Spleen (tissue), 11 donors: ENCODE data around the gene CDH3. TPM values are rescaled to one million over a fixed set of nuclear protein-coding genes. Genes with fewer than 3 reads are reported as not detected.

Source experiments
- DNase-seq: peaks from one replicate; pipeline ENCODE4 v3.0.0-alpha.2; 2020
- H3K27ac ChIP-seq, 8 donors: fragments of 200-600 bp; sonication (generic) in 7 of 8; 1 replicate in 4 of 8; 2 replicates in 4 of 8; pipeline versions ENCODE4 v1.5.0 to v1.8.0; 2016 to 2021; ENCODE audit warnings: inconsistent platforms in 4 of 8, mild to moderate bottlenecking in 4 of 8, moderate library complexity in 1 of 8
- H3K27me3 ChIP-seq, 7 donors: fragments of 200-600 bp; sonication (generic) in 6 of 7; replicated peaks in 1 of 7; 1 replicate in 4 of 7; 2 replicates in 3 of 7; pipeline versions ENCODE4 v1.5.0 to v1.8.0; 2016 to 2021; ENCODE audit warnings: inconsistent platforms in 3 of 7, mild to moderate bottlenecking in 1 of 7
- H3K36me3 ChIP-seq, 6 donors: fragments of 200-600 bp; sonication (generic) in 5 of 6; 1 replicate in 4 of 6; 2 replicates in 2 of 6; pipeline versions ENCODE4 v1.5.0 to v1.8.0; 2016 to 2021; ENCODE audit warnings: inconsistent platforms in 2 of 6
- H3K4me1 ChIP-seq, 6 donors: fragments of 200-600 bp; sonication (generic) in 5 of 6; 1 replicate in 3 of 6; 2 replicates in 3 of 6; pipeline versions ENCODE4 v1.5.0 to v1.8.0; 2016 to 2021; ENCODE audit warnings: inconsistent platforms in 3 of 6
- H3K4me3 ChIP-seq, 8 donors: fragments of 200-600 bp; sonication (generic) in 7 of 8; 1 replicate in 4 of 8; 2 replicates in 4 of 8; pipeline versions ENCODE4 v1.5.0 to v1.8.0; 2016 to 2021; ENCODE audit warnings: inconsistent platforms in 4 of 8, mild to moderate bottlenecking in 4 of 8, moderate library complexity in 2 of 8
- H3K9me3 ChIP-seq, 8 donors: fragments of 200-600 bp; sonication (generic) in 7 of 8; 1 replicate in 4 of 8; 2 replicates in 4 of 8; pipeline versions ENCODE4 v1.5.0 to v1.8.0; 2016 to 2021; ENCODE audit warnings: inconsistent platforms in 4 of 8
- CTCF ChIP-seq, 11 experiments: fragments of 200-600 bp in 7 of 11; fragments of 450-650 bp in 4 of 11; sonication (generic) in 4 of 11; IDR thresholded peaks in 8 of 11; conservative IDR thresholded peaks in 3 of 11; 1 replicate in 7 of 11; 2 replicates in 4 of 11; pipeline versions ENCODE4 v1.4.0 to v1.8.0; 2016 to 2021; ENCODE audit warnings: antibody characterized with exemption in 11 of 11, inconsistent platforms in 4 of 11, mild to moderate bottlenecking in 1 of 11
- POLR2A ChIP-seq, 3 donors: fragments of 450-650 bp; IDR thresholded peaks; one replicate each; pipeline ENCODE4 v1.5.1; 2017; ENCODE audit warnings: antibody characterized with exemption in 3 of 3, mild to moderate bottlenecking in 1 of 3
- POLR2AphosphoS5 ChIP-seq, 3 donors: sonication (generic); formaldehyde crosslinking; IDR thresholded peaks; one replicate each; pipeline ENCODE4 v1.5.1; 2017; ENCODE audit warnings: antibody characterized with exemption in 3 of 3
- WGBS, 5 donors: extraction: QIAGEN DNeasy Blood & Tissue Kit in 3 of 5; methylation state at CpG; one replicate each; pipeline versions ENCODE4 v1.1.5 to v1.1.7; 2013 to 2018; 5-methylcytosine and 5-hydroxymethylcytosine counted together
- intact Hi-C: fragments of 100-400 bp; cut with DNase I; formaldehyde crosslinking; loops from one replicate; pipeline ENCODE4 v1.15.0; 2023; ENCODE audit warnings: low total_unique reads
- polyA plus RNA-seq, 3 donors: library from polyadenylated mRNA; stranded (reverse); fragments of 200-250 nt; gene quantifications; one replicate each; pipeline ENCODE4 v1.2.1, GENCODE V29; 2013
- total RNA-seq, 7 donors: library from RNA; depleted of rRNA in 3 of 7; stranded (reverse); fragments of >200 nt in 3 of 7; fragmentation: NEBNext Ultra II Directional in 4 of 7; extraction: Animal tissue kit (Norgen Biotek cat#: 25700) in 4 of 7; gene quantifications; one replicate each; pipeline versions ENCODE4 v1.1.0 to v1.2.1, GENCODE V29; 2016 to 2021
- donor health status: healthy with polysubstance abuse.
- donor health status: DM: no; HTN: no; CAD: no; lungs with moderate emphysema.
- donor health status: DM: no; HTN: no; CAD: no.
- donor health status: Bipolar disorder and iron deficiency.
- donor health status: healthy.
- donor health status: DM: no; HTN: no; CAD: no.
- donor health status: DM: yes; HTN: yes; CAD: no.

The CDH3 gene
- total and polyA plus RNA-seq, 10 donors, result 1.5 to 47.6 (median 23.0) TPM

- H3K27ac ChIP-seq, result peak overlapping the region in 7 of 8 donors; percentile 59 to 74 (median 71)
- peaks cover 0 to 11% (median under 1%) of the 10 kb centered on the region in 7 donors for H3K27me3 ChIP-seq
- DNase-seq, result no peak
- intact Hi-C loops, result no loop called here
- no peaks in the 10 kb centered on the region for H3K9me3 ChIP-seq
- no peaks in the 10 kb centered on the region for H3K4me1 ChIP-seq
- no peaks in the 10 kb centered on the region for H3K36me3 ChIP-seq
- TF ChIP-seq CTCF (IDR thresholded peaks at IDR 0.05 in 8 of 11, conservative IDR thresholded peaks at IDR 0.05 in 3 of 11) (no peak), POLR2A (IDR thresholded peaks at IDR 0.05) (no peak), POLR2AphosphoS5 (IDR thresholded peaks at IDR 0.05) (no peak)
- H3K4me3 ChIP-seq, result no peak overlapping the region
- 47 to 70% (median 59%) methylated on average over 1 of the region's 1 CpG for WGBS, 5 donors
Measured at GRCh38 chr16:68636818-68637217, 8.3 kb upstream of the CDH3 start.

- DNase-seq, result no peak
- no peak overlapping the region for H3K4me3 ChIP-seq
- intact Hi-C loops, result no loop called here
Measured at GRCh38 chr16:68640972-68641371, 4.1 kb upstream of the CDH3 start.

GRCh38 chr16:68642047-68642435 lies 3.1 kb upstream of the CDH3 start:
- peaks cover 0 to 63% (median 52%) of the 10 kb centered on the region in 7 donors for H3K27me3 ChIP-seq
- TF ChIP-seq CTCF (IDR thresholded peaks at IDR 0.05 in 8 of 11, conservative IDR thresholded peaks at IDR 0.05 in 3 of 11) (no peak), POLR2AphosphoS5 (IDR thresholded peaks at IDR 0.05) (no peak), POLR2A (IDR thresholded peaks at IDR 0.05) (no peak)

More at GRCh38 chr16:68640972-68641371, 4.1 kb upstream of the CDH3 start:
- no peak for TF ChIP-seq CTCF (IDR thresholded peaks at IDR 0.05 in 8 of 11, conservative IDR thresholded peaks at IDR 0.05 in 3 of 11)
- no peak for TF ChIP-seq POLR2A (IDR thresholded peaks at IDR 0.05)
- no peak for TF ChIP-seq POLR2AphosphoS5 (IDR thresholded peaks at IDR 0.05)
- Histone ChIP-seq H3K27me3 (peaks cover 0 to 52% (median 41%) of the 10 kb centered on the region in 7 donors), H3K27ac (peak overlapping the region in 2 of 8 donors; percentile 24 to 42), H3K4me1 (peaks cover 4 to 33% (median 24%) of the 10 kb centered on the region in 6 donors), H3K36me3 (no peaks in the 10 kb centered on the region), H3K9me3 (no peaks in the 10 kb centered on the region)
- 66 to 84% (median 76%) methylated on average over 3 of the region's 3 CpGs for WGBS, 5 donors

GRCh38 chr16:68642436-68643101 lies 2.5 kb upstream of the CDH3 start:
- H3K4me1 ChIP-seq, result peaks cover 4 to 38% (median 28%) of the 10 kb centered on the region in 6 donors
- whole genome bisulfite sequencing, 5 donors, result 3 to 6% (median 5%) methylated on average over 30 to 51 of the region's 51 CpGs
- peak overlapping the region in 7 of 8 donors; percentile 30 to 81 (median 77) for H3K27ac ChIP-seq
- TF ChIP-seq POLR2AphosphoS5 (IDR thresholded peaks at IDR 0.05) (peak; percentile 43 to 69 (median 66)), CTCF (IDR thresholded peaks at IDR 0.05 in 8 of 11, conservative IDR thresholded peaks at IDR 0.05 in 3 of 11) (no peak)
- peak; percentile 22 for DNase-seq
- peaks cover 0 to 68% (median 57%) of the 10 kb centered on the region in 7 donors for H3K27me3 ChIP-seq
- no peaks in the 10 kb centered on the region for H3K36me3 ChIP-seq
- no peaks in the 10 kb centered on the region for H3K9me3 ChIP-seq
- intact Hi-C loops, result no loop called here
- peak overlapping the region in 4 of 8 donors; percentile 17 to 50 (median 26) for H3K4me3 ChIP-seq

More at GRCh38 chr16:68642047-68642435, 3.1 kb upstream of the CDH3 start:
- Histone ChIP-seq H3K4me3 (peak overlapping the region in 1 of 8 donors; percentile 50), H3K4me1 (peaks cover 4 to 38% (median 28%) of the 10 kb centered on the region in 6 donors), H3K9me3 (no peaks in the 10 kb centered on the region), H3K27ac (peak overlapping the region in 7 of 8 donors; percentile 30 to 81 (median 77)), H3K36me3 (no peaks in the 10 kb centered on the region)
- DNase-seq, result no peak
- 48 to 56% (median 50%) methylated on average over 10 of the region's 10 CpGs for WGBS, 5 donors
- intact Hi-C loops, result no loop called here
